Measurements from ENCODE around the gene DMWD.

DMWD gene

DNA sequence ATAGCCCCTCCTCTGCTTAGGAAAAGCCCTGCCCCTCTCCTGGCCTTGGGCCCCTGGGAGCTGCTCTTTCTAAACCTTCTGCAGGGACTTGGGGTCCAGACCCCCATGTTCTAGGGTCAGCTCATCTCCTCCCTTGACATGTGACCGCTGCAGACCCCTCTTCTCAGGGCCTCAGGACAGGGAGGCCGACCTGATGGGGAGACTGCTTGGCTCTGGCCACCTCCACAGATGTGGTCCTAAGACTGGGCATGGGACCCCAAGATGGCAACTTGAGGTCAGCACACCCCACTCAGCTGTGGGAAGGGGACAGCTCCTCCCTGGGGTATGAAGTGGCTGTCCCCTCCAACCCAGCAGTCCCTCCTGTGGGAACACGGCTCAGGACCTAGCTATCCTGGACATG, 19.7 kb downstream of the DMWD start:
- Histone ChIP-seq H3K4me3 (ENCODE audit: low read depth in 1 of 5, low read length in 5 of 5) (no peak overlapping the region), H3K27me3 (ENCODE audit: control insufficient read depth in 5 of 5, insufficient read depth in 4 of 5, low read length in 5 of 5) (peaks cover 0 to 5% (median 0%) of the 10 kb centered on the region in 5 donors), H3K9me3 (ENCODE audit: control insufficient read depth in 5 of 5, low read length in 5 of 5) (no peaks in the 10 kb centered on the region), H3K4me1 (ENCODE audit: control insufficient read depth in 5 of 5, insufficient read depth in 5 of 5, low read length in 5 of 5) (peaks cover 0 to 27% (median 20%) of the 10 kb centered on the region in 5 donors), H3K36me3 (ENCODE audit: control insufficient read depth in 5 of 5, insufficient read depth in 5 of 5, low read length in 5 of 5) (peaks cover 0 to 31% (median 22%) of the 10 kb centered on the region in 5 donors), H3K9ac (ENCODE audit: low read length in 5 of 5) (no peak overlapping the region), H3K27ac (ENCODE audit: low read depth, low read length) (no peak overlapping the region)

DNA sequence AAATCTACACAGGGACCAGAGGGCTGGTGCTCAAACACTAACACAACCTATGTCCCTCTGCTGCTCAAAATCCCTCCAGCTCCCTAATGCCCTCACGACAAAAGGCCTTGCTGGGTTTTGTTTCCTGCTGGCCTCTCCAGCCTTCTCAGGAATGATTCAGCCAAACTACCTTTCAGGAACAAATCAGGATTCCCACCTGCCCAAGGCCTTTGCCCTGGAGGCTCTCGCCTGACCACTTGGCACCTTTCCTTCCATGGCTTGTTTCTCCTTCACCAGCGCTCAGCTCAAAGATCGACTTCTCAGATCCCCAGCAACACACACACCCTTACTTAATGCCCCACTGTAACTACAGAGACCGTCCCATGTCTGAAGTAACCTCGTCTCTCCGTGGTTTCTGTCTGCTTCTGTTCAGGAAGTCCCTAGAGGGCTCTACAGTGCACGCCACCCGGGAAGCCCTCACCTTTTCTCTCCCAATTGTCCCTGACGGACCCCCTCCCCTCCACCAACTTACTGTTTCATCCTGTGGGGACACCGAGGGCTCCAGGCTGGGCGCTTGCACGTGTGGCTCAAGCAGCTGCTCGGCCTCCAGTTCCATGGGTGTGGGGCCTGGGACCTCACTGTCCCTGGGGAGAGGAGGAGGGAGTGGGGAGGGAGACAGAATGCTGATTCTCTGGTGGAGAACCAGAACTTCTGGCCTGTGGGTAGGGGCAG, 20.4 kb downstream of the DMWD start:
- no peak overlapping the region for H3K4me3 ChIP-seq (ENCODE audit: low read depth in 1 of 5, low read length in 5 of 5)
- H3K9me3 ChIP-seq (ENCODE audit: control insufficient read depth in 5 of 5, low read length in 5 of 5): no peaks in the 10 kb centered on the region
- no peak overlapping the region for H3K9ac ChIP-seq (ENCODE audit: low read length in 5 of 5)
- no peak overlapping the region for H3K27ac ChIP-seq (ENCODE audit: low read depth, low read length)
- H3K4me1 ChIP-seq (ENCODE audit: control insufficient read depth in 5 of 5, insufficient read depth in 5 of 5, low read length in 5 of 5): peaks cover 0 to 34% (median 26%) of the 10 kb centered on the region in 5 donors
- peaks cover 0 to 5% (median 0%) of the 10 kb centered on the region in 5 donors for H3K27me3 ChIP-seq (ENCODE audit: control insufficient read depth in 5 of 5, insufficient read depth in 4 of 5, low read length in 5 of 5)
- H3K36me3 ChIP-seq (ENCODE audit: control insufficient read depth in 5 of 5, insufficient read depth in 5 of 5, low read length in 5 of 5): peaks cover 0 to 25% (median 16%) of the 10 kb centered on the region in 5 donors

DNA sequence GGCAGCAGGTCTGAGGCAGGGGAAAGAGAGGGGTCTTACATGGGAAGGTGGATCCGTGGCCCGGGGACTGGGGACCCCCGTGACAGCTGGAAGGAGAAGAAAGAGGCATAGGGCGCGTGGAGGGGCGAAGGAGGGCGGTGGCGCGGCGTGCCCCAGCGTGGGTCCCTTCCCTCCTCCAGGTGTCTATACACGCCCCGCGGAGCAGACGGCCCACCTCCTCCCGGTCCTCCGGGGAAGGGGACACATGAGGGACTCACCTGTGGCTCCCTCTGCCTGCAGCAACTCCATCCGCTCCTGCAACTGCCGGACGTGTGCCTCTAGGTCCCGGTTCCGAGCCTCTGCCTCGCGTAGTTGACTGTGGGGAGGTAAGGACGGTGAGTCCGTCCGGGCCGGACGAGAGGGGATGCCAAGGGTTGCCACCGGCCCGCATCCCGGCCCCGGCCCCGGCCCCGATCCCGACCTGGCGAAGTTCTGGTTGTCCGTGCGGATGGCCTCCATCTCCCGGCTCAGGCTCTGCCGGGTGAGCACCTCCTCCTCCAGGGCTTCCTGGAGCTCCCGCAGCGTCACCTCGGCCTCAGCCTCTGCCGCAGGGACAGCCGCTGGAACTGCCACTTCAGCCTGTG, 21.2 kb downstream of the DMWD start:
- Histone ChIP-seq H3K4me3 (ENCODE audit: low read depth in 1 of 5, low read length in 5 of 5) (peak overlapping the region in 1 of 5 donors; percentile 81), H3K9me3 (ENCODE audit: control insufficient read depth in 5 of 5, low read length in 5 of 5) (no peaks in the 10 kb centered on the region), H3K4me1 (ENCODE audit: control insufficient read depth in 5 of 5, insufficient read depth in 5 of 5, low read length in 5 of 5) (peaks cover 0 to 42% (median 35%) of the 10 kb centered on the region in 5 donors), H3K36me3 (ENCODE audit: control insufficient read depth in 5 of 5, insufficient read depth in 5 of 5, low read length in 5 of 5) (peaks cover 0 to 16% (median 8%) of the 10 kb centered on the region in 5 donors), H3K27me3 (ENCODE audit: control insufficient read depth in 5 of 5, insufficient read depth in 4 of 5, low read length in 5 of 5) (peaks cover 0 to 5% (median 0%) of the 10 kb centered on the region in 5 donors), H3K9ac (ENCODE audit: low read length in 5 of 5) (peak overlapping the region in 1 of 5 donors; percentile 64), H3K27ac (ENCODE audit: low read depth, low read length) (peak overlapping the region; percentile 65)

DNA sequence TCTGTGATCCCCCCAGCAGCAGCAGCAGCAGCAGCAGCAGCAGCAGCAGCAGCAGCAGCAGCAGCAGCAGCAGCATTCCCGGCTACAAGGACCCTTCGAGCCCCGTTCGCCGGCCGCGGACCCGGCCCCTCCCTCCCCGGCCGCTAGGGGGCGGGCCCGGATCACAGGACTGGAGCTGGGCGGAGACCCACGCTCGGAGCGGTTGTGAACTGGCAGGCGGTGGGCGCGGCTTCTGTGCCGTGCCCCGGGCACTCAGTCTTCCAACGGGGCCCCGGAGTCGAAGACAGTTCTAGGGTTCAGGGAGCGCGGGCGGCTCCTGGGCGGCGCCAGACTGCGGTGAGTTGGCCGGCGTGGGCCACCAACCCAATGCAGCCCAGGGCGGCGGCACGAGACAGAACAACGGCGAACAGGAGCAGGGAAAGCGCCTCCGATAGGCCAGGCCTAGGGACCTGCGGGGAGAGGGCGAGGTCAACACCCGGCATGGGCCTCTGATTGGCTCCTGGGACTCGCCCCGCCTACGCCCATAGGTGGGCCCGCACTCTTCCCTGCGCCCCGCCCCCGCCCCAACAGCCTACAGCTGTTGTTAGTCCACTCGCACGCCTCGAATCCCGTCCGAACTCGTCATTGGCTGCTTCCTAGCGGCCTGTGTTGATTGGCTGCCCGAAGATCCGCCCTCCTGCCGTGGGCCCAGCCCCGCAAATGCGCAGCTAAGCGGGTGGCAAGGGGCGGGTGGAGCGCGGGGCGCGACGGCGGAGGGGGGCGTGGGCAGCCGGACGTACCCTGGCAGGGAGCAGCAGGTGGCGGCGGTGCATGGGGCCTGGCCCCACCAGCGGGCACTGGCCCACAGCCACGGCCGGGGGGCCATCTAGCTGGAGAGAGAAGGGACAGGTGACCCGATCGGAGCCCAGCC, 22.2 kb downstream of the DMWD start:
- Histone ChIP-seq H3K36me3 (ENCODE audit: control insufficient read depth in 5 of 5, insufficient read depth in 5 of 5, low read length in 5 of 5) (peaks cover 0 to 15% (median 8%) of the 10 kb centered on the region in 5 donors), H3K9me3 (ENCODE audit: control insufficient read depth in 5 of 5, low read length in 5 of 5) (no peaks in the 10 kb centered on the region), H3K4me3 (ENCODE audit: low read depth in 1 of 5, low read length in 5 of 5) (peak overlapping the region in 4 of 5 donors; percentile 70 to 93 (median 84)), H3K27me3 (ENCODE audit: control insufficient read depth in 5 of 5, insufficient read depth in 4 of 5, low read length in 5 of 5) (peaks cover 0 to 5% (median 0%) of the 10 kb centered on the region in 5 donors), H3K9ac (ENCODE audit: low read length in 5 of 5) (peak overlapping the region in 2 of 5 donors; percentile 58 to 74), H3K27ac (ENCODE audit: low read depth, low read length) (peak overlapping the region; percentile 94), H3K4me1 (ENCODE audit: control insufficient read depth in 5 of 5, insufficient read depth in 5 of 5, low read length in 5 of 5) (peaks cover 0 to 52% (median 43%) of the 10 kb centered on the region in 5 donors)

DNA sequence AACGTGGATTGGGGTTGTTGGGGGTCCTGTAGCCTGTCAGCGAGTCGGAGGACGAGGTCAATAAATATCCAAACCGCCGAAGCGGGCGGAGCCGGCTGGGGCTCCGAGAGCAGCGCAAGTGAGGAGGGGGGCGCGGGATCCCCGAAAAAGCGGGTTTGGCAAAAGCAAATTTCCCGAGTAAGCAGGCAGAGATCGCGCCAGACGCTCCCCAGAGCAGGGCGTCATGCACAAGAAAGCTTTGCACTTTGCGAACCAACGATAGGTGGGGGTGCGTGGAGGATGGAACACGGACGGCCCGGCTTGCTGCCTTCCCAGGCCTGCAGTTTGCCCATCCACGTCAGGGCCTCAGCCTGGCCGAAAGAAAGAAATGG, 22.8 kb downstream of the DMWD start:
- peaks cover 0 to 5% (median 0%) of the 10 kb centered on the region in 5 donors for H3K27me3 ChIP-seq (ENCODE audit: control insufficient read depth in 5 of 5, insufficient read depth in 4 of 5, low read length in 5 of 5)
- H3K27ac ChIP-seq (ENCODE audit: low read depth, low read length): peak overlapping the region; percentile 94

DNA sequence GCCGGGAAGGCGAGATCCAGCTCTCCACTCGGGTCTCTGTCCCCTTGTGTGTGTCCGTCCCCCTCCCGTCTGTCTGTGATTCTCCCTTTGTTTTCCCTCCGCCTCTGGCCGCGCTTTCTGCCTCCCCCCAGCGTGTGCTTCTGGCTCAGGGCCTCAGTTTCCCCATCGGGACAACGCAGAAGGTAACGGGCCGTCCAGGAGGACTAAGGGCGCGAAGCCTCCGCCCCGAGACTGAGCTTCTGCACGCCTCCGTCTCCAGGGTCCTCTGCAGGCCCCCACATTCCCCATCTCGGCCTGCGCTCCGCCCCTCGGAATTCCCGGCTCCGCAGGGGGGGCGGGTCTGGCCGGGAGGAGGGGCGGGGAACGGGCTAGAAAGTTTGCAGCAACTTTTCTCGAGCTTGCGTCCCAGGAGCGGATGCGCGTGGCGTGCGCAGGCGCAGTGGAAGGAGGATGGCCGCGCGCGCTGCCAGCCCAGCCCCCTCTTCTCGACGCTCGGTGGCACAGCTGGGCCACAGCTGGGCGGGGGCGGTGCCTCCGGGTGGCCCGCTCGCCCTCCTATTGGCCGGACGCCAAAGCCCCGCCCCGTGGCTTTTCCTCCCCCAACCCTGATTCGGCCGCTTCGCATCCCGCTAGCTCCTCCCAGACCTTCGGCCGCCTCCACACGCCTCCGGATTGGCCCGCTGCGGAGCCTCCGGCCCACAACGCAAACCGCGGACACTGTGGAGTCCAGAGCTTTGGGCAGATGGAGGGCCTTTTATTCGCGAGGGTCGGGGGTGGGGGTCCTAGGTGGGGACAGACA, 23.5 kb downstream of the DMWD start, which contains the start of gene SIX5:
SIX5 (minus strand) TSS at position 269 of the 799 bp plus-strand sequence. CDS start 408 bp downstream, outside the sequence.
- H3K27ac ChIP-seq (ENCODE audit: low read depth, low read length): peak within 1 kb of the TSS; percentile 94
- H3K27me3 ChIP-seq (ENCODE audit: control insufficient read depth in 5 of 5, insufficient read depth in 4 of 5, low read length in 5 of 5): peaks cover 0 to 5% (median 0%) of the 10 kb centered on the region in 5 donors
- H3K9me3 ChIP-seq (ENCODE audit: control insufficient read depth in 5 of 5, low read length in 5 of 5): no peaks in the 10 kb centered on the region
- peak within 1 kb of the TSS; percentile 79 to 93 (median 87) for H3K4me3 ChIP-seq (ENCODE audit: low read depth in 1 of 5, low read length in 5 of 5)
- H3K4me1 ChIP-seq (ENCODE audit: control insufficient read depth in 5 of 5, insufficient read depth in 5 of 5, low read length in 5 of 5): peaks cover 0 to 55% (median 49%) of the 10 kb centered on the region in 5 donors
- peaks cover 0 to 14% (median 4%) of the 10 kb centered on the region in 5 donors for H3K36me3 ChIP-seq (ENCODE audit: control insufficient read depth in 5 of 5, insufficient read depth in 5 of 5, low read length in 5 of 5)
- peak within 1 kb of the TSS in 4 of 5 donors; percentile 67 to 85 (median 78) for H3K9ac ChIP-seq (ENCODE audit: low read length in 5 of 5)

More for the DNA sequence above, 22.8 kb downstream of the DMWD start:
- H3K9me3 ChIP-seq (ENCODE audit: control insufficient read depth in 5 of 5, low read length in 5 of 5): no peaks in the 10 kb centered on the region
- peaks cover 0 to 52% (median 43%) of the 10 kb centered on the region in 5 donors for H3K4me1 ChIP-seq (ENCODE audit: control insufficient read depth in 5 of 5, insufficient read depth in 5 of 5, low read length in 5 of 5)
- H3K36me3 ChIP-seq (ENCODE audit: control insufficient read depth in 5 of 5, insufficient read depth in 5 of 5, low read length in 5 of 5): peaks cover 0 to 18% (median 7%) of the 10 kb centered on the region in 5 donors
- H3K4me3 ChIP-seq (ENCODE audit: low read depth in 1 of 5, low read length in 5 of 5): peak overlapping the region; percentile 68 to 93 (median 81)
- peak overlapping the region in 4 of 5 donors; percentile 45 to 74 (median 58) for H3K9ac ChIP-seq (ENCODE audit: low read length in 5 of 5)

DNA sequence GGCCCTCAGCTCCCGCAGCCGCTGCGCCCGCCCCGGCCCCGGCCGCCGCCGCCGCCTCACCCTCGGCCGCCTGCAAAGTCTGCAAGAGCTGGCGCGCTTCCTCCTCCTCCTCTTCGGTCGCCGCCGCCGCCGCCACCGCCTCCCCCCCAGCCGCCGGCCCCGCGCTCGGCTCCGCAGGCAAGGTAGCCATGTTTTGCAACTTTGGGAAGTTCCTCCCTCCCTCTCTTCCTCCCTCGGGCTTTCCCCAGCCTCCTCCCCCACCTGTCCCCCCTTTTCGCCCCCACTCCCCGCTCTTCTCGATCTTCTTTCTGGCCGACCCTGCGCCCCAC, 24.0 kb downstream of the DMWD start:
- peak overlapping the region; percentile 94 for H3K27ac ChIP-seq (ENCODE audit: low read depth, low read length)
- H3K4me3 ChIP-seq (ENCODE audit: low read depth in 1 of 5, low read length in 5 of 5): peak overlapping the region; percentile 79 to 93 (median 87)
- H3K27me3 ChIP-seq (ENCODE audit: control insufficient read depth in 5 of 5, insufficient read depth in 4 of 5, low read length in 5 of 5): peaks cover 0 to 9% (median under 1%) of the 10 kb centered on the region in 5 donors
- no peaks in the 10 kb centered on the region for H3K9me3 ChIP-seq (ENCODE audit: control insufficient read depth in 5 of 5, low read length in 5 of 5)
- H3K9ac ChIP-seq (ENCODE audit: low read length in 5 of 5): peak overlapping the region in 4 of 5 donors; percentile 33 to 85 (median 78)
- peaks cover 0 to 13% (median 4%) of the 10 kb centered on the region in 5 donors for H3K36me3 ChIP-seq (ENCODE audit: control insufficient read depth in 5 of 5, insufficient read depth in 5 of 5, low read length in 5 of 5)
- peaks cover 0 to 58% (median 53%) of the 10 kb centered on the region in 5 donors for H3K4me1 ChIP-seq (ENCODE audit: control insufficient read depth in 5 of 5, insufficient read depth in 5 of 5, low read length in 5 of 5)

DNA sequence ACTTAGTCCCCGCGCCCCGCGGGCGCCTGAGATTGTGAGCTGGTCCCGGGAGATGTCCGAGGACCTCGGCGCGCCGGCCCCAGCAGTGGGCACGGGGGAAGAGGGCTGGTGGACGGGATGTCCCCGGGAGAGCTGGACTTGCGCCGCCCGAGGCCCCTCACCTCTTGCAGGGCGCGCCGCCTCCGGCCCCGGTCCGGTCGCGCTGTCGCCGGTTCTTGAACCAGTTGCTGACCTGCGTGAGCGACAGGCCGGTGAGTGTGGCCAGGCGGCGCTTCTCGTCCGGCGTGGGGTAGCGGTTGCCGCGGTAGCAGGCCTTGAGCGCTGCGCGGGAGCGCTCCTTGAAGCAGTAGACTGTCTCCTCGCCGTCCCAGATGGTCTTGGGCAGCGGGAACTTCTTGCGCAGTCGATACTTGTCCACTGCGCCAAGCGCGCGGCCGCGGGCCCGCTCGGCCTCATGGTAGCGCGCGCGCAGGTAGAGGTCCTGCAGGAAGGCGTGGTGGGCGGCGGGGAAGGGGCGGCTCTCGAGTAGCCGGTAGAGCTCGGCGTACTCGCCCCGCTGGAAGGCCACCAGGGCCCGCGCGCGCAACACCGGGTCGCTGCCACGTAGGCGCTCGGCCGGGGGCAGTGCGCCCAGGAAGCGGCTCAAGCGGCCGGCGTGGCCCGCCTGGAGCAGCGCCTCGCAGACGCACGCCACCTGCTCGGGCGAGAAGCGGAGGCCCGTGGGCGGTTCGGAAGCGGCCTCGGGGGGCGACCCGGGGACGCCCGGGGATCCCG, 24.6 kb downstream of the DMWD start:
- Histone ChIP-seq H3K36me3 (ENCODE audit: control insufficient read depth in 5 of 5, insufficient read depth in 5 of 5, low read length in 5 of 5) (peaks cover 0 to 8% (median 3%) of the 10 kb centered on the region in 5 donors), H3K4me3 (ENCODE audit: low read depth in 1 of 5, low read length in 5 of 5) (peak overlapping the region; percentile 48 to 93 (median 87)), H3K27me3 (ENCODE audit: control insufficient read depth in 5 of 5, insufficient read depth in 4 of 5, low read length in 5 of 5) (peaks cover 0 to 14% (median 5%) of the 10 kb centered on the region in 5 donors), H3K9ac (ENCODE audit: low read length in 5 of 5) (peak overlapping the region in 4 of 5 donors; percentile 57 to 79 (median 72)), H3K9me3 (ENCODE audit: control insufficient read depth in 5 of 5, low read length in 5 of 5) (no peaks in the 10 kb centered on the region), H3K27ac (ENCODE audit: low read depth, low read length) (peak overlapping the region; percentile 77), H3K4me1 (ENCODE audit: control insufficient read depth in 5 of 5, insufficient read depth in 5 of 5, low read length in 5 of 5) (peaks cover 0 to 58% (median 53%) of the 10 kb centered on the region in 5 donors)
